Measurements from ENCODE around the gene TPRKB.
"Not testable (repeated sequence)": the region's sequence is repeated elsewhere in the genome, so short reads cannot be mapped to it uniquely, and the experiment has no call there.

The TPRKB gene

DNA sequence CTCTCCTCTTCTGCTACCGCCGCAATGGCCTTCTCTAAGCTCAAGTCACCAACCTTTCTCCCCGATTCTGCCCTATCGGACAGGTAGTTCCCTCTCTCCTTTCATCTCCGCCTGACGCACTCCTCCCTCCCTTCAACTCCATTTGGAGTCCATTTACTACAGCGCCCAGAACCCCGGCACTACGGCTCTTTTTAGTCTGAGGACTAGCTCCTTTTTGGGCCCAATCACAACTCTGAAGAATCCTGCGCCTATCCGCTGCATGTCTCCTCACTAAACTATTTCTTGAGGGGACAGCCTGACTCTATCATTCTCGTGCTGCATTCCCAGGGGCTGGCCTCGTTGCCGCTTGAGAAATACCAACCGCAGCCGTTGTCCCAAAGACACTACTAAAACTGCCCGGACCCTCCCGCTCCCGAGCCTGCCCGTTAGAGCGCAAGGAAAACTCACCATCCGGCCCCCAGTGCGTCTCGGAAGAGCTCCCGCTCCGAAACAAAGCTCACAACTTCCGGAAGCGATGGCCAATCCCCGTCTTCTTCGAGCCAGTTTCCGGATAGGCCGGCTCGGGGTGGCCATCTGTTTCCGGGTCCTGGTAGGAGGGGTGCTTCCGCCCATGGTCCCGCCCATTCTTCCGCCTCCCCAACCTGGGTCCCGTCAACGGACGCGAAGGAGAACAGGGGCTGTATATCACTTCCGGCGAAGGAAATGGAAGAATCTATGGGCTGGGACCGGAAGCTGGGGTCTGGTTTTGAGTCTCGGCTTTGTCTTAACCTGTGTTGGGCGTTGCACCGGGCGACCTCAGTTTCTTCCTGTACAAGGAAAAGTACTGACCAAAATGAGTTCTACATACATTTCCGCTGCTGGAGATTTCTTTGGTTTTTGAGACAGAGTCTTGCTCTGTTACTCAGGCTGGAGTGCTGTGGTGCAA is at the start of gene TPRKB:
TPRKB (minus strand) TSS at position 491 of the 925 bp plus-strand sequence. CDS start 2,776 bp downstream, outside the sequence.
- peak within 1 kb of the TSS; percentile 84 to 99 for H3K4me3 ChIP-seq (ENCODE audit: low read depth in 1 of 2, low read length in 2 of 2)
- H3K9me3 ChIP-seq (ENCODE audit: low read length), result no peaks in the 10 kb centered on the region
- peaks cover 12% of the 10 kb centered on the region for H3K36me3 ChIP-seq (ENCODE audit: insufficient read depth, low read length)
- H3K4me1 ChIP-seq (ENCODE audit: insufficient read depth, low read length), result peaks cover 11% of the 10 kb centered on the region
- peak within 1 kb of the TSS; percentile 85 for H3K9ac ChIP-seq (ENCODE audit: low read length)
- no peaks in the 10 kb centered on the region for H3K27me3 ChIP-seq (ENCODE audit: control insufficient read depth in 1 of 2, insufficient read depth in 2 of 2, low read length in 2 of 2)
- H3K27ac ChIP-seq (ENCODE audit: low read depth, low read length), result peak within 1 kb of the TSS; percentile 73

DNA sequence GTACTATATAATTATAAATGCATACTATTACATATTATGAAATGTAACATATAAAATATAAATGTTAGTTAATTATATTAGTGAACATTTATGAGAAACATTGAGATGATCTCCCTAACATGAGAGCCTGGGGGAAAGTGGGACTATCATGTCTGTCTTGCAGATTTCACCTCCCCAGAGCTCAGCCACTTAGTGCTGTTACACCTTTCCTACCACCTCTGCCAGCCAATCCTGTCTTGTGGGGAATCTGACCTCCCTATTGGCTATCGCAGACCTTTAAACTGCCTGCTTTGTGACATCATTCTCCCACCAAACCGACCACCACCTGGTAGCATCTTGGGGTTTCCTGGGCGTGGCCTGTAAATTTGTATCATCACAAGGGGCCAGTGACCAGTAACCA is 46.7 kb upstream of the TPRKB start, which contains the start of gene C2orf78:
C2orf78 (plus strand) TSS at position 301 of the 400 bp plus-strand sequence. CDS start 127 bp downstream, outside the sequence.
- H3K36me3 ChIP-seq (ENCODE audit: insufficient read depth, low read length); H3K4me1 ChIP-seq (ENCODE audit: insufficient read depth, low read length); H3K27me3 ChIP-seq (ENCODE audit: control insufficient read depth in 1 of 2, insufficient read depth in 2 of 2, low read length in 2 of 2): not testable (repeated sequence)

DNA sequence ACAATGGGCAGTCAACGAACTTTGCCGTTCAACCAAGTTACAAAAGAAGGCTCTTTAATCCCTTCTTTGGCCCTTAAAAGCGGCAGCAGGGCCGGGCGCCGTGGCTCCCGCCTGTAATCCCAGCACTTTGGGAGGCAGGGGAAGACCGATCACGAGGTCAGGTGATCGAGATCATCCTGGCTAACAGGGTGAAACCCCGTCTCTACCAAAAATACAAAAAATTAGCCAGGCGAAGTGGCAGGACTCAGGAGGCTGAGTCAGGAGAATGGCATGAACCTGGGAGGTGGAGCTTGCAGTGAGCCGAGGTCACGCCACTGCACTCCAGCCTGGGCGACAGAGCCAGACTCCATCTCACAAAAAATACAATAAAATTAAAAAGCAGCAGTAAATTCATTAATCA is 46.3 kb upstream of the TPRKB start:
- H3K27ac ChIP-seq (ENCODE audit: low read depth, low read length); H3K36me3 ChIP-seq (ENCODE audit: insufficient read depth, low read length); H3K4me3 ChIP-seq (ENCODE audit: low read depth in 1 of 2, low read length in 2 of 2); H3K9me3 ChIP-seq (ENCODE audit: low read length); H3K27me3 ChIP-seq (ENCODE audit: control insufficient read depth in 1 of 2, insufficient read depth in 2 of 2, low read length in 2 of 2); H3K9ac ChIP-seq (ENCODE audit: low read length); H3K4me1 ChIP-seq (ENCODE audit: insufficient read depth, low read length): not testable (repeated sequence)

More for the DNA sequence above, 46.7 kb upstream of the TPRKB start, which contains the start of gene C2orf78:
- H3K27ac ChIP-seq (ENCODE audit: low read depth, low read length); H3K9me3 ChIP-seq (ENCODE audit: low read length); H3K9ac ChIP-seq (ENCODE audit: low read length); H3K4me3 ChIP-seq (ENCODE audit: low read depth in 1 of 2, low read length in 2 of 2): not testable (repeated sequence)

DNA sequence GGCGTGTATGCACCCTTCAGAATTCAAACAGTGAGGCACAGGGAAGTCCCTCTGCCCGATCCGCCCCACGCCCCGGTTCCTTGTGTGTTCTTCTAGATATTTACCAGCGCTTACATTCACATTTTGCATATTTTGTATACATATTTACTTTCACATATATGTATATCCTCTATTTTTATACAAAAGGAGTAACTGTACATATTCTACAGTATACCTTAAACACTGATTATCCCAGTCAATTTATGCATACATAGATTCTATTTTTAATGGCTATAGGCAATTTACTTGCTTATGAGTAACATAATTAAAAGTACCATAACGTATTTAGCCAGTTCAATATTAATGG is 43.1 kb upstream of the TPRKB start:
- Histone ChIP-seq H3K4me3 (ENCODE audit: low read depth in 1 of 2, low read length in 2 of 2) (peak overlapping the region; percentile 83 to 91), H3K27ac (ENCODE audit: low read depth, low read length) (no peak overlapping the region), H3K9ac (ENCODE audit: low read length) (peak overlapping the region; percentile 93), H3K4me1 (ENCODE audit: insufficient read depth, low read length) (peaks cover 9% of the 10 kb centered on the region), H3K36me3 (ENCODE audit: insufficient read depth, low read length) (peaks cover 10% of the 10 kb centered on the region), H3K27me3 (ENCODE audit: control insufficient read depth in 1 of 2, insufficient read depth in 2 of 2, low read length in 2 of 2) (no peaks in the 10 kb centered on the region), H3K9me3 (ENCODE audit: low read length) (no peaks in the 10 kb centered on the region)

DNA sequence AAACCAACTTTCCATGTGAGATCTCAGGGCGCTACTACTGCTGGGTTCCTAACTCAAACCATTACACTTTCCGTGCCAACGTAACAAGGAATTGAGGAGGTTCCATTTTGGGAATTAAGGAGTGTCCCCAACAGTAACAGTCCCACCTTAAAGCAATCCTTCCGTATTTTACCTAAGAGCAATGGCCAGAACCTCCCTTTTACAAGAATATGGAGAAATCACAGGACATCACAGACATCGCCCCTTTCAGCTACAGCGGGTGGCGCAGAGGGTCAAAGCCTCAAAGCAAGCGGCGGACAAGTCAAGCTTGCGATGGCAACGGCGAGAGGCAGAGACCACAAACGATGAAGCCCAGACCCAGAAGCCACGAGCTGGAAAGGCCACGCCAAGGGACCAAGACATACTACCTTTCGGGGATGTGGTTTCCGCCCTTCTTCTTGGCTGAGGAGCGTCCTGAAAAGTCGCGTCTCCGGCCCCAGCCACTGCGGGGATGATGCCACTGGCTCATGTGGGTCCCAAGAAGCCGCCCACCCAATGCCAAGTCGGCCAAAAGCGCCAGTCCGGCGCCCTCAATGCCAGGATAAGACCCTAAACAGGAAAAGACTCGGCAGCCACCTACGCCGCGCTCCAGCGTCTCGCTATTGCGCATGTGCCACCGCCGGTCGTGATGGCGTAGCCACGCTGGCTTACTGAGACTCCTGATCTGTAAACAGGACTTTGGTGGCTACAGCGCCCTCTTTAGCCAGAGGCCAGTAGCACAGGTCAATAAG is 42.5 kb upstream of the TPRKB start, which contains the start of gene DUSP11:
DUSP11 (minus strand) TSS at position 637 of the 770 bp plus-strand sequence; CDS start at position 508, 129 bp downstream.
- H3K27ac ChIP-seq (ENCODE audit: low read depth, low read length), result peak within 1 kb of the TSS; percentile 92
- no peaks in the 10 kb centered on the region for H3K27me3 ChIP-seq (ENCODE audit: control insufficient read depth in 1 of 2, insufficient read depth in 2 of 2, low read length in 2 of 2)
- peaks cover 9% of the 10 kb centered on the region for H3K4me1 ChIP-seq (ENCODE audit: insufficient read depth, low read length)
- peaks cover 15% of the 10 kb centered on the region for H3K36me3 ChIP-seq (ENCODE audit: insufficient read depth, low read length)
- H3K9ac ChIP-seq (ENCODE audit: low read length), result peak within 1 kb of the TSS; percentile 93
- peak within 1 kb of the TSS; percentile 83 to 91 for H3K4me3 ChIP-seq (ENCODE audit: low read depth in 1 of 2, low read length in 2 of 2)
- no peaks in the 10 kb centered on the region for H3K9me3 ChIP-seq (ENCODE audit: low read length)

GRCh38 chr2:73778867-73779466 is 41.8 kb upstream of the TPRKB start:
- peak overlapping the region; percentile 83 to 91 for H3K4me3 ChIP-seq (ENCODE audit: low read depth in 1 of 2, low read length in 2 of 2)
- H3K36me3 ChIP-seq (ENCODE audit: insufficient read depth, low read length), result peaks cover 20% of the 10 kb centered on the region
- H3K27me3 ChIP-seq (ENCODE audit: control insufficient read depth in 1 of 2, insufficient read depth in 2 of 2, low read length in 2 of 2); H3K9me3 ChIP-seq (ENCODE audit: low read length); H3K4me1 ChIP-seq (ENCODE audit: insufficient read depth, low read length): not testable (repeated sequence)
- peak overlapping the region; percentile 92 for H3K27ac ChIP-seq (ENCODE audit: low read depth, low read length)
- peak overlapping the region; percentile 93 for H3K9ac ChIP-seq (ENCODE audit: low read length)

DNA sequence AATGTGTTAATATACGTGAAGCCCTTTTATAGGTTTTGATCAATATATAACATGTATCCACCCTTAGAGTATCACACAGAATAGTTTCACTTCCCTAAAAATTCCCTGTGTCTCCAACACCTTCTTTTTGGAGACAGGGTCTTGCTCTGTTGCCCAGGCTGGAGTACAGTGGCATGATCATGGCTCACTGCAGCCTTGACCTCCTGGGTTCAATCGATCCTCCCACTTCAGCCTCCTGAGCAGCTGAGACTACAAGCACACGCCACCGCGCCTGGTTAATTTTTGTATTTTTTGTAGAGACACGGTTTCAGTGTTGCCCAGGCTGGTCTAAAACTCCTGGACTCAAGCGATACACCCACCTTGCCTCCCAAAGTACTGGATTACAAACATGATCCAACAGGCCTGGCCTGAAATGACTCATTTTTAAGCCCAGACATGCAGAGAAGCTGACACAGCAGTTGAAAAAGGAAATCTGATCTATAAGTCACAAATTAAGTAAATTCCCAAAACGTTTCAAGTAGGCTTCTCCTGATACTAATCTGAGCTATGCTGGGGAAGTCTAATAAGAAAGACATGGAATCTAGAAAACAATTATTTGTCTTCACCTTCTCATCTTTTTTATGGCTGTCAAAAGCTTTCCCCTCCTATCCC is 39.8 kb upstream of the TPRKB start:
- Histone ChIP-seq H3K9ac (ENCODE audit: low read length) (no peak overlapping the region), H3K4me1 (ENCODE audit: insufficient read depth, low read length) (peaks cover 9% of the 10 kb centered on the region), H3K27me3 (ENCODE audit: control insufficient read depth in 1 of 2, insufficient read depth in 2 of 2, low read length in 2 of 2) (no peaks in the 10 kb centered on the region), H3K36me3 (ENCODE audit: insufficient read depth, low read length) (peaks cover 38% of the 10 kb centered on the region), H3K27ac (ENCODE audit: low read depth, low read length) (no peak overlapping the region), H3K4me3 (ENCODE audit: low read depth in 1 of 2, low read length in 2 of 2) (no peak overlapping the region), H3K9me3 (ENCODE audit: low read length) (no peaks in the 10 kb centered on the region)

- H3K9ac ChIP-seq (ENCODE audit: low read length), result no peak overlapping the region
- H3K36me3 ChIP-seq (ENCODE audit: insufficient read depth, low read length), result peaks cover 40% of the 10 kb centered on the region
- H3K4me3 ChIP-seq (ENCODE audit: low read depth in 1 of 2, low read length in 2 of 2), result no peak overlapping the region
- no peak overlapping the region for H3K27ac ChIP-seq (ENCODE audit: low read depth, low read length)
- H3K9me3 ChIP-seq (ENCODE audit: low read length), result no peaks in the 10 kb centered on the region
- H3K4me1 ChIP-seq (ENCODE audit: insufficient read depth, low read length), result peaks cover 9% of the 10 kb centered on the region
- H3K27me3 ChIP-seq (ENCODE audit: control insufficient read depth in 1 of 2, insufficient read depth in 2 of 2, low read length in 2 of 2), result no peaks in the 10 kb centered on the region
Observed at GRCh38 chr2:73776381-73776780, 39.2 kb upstream of the TPRKB start.

- Histone ChIP-seq H3K36me3 (ENCODE audit: insufficient read depth, low read length) (peaks cover 57% of the 10 kb centered on the region), H3K4me3 (ENCODE audit: low read depth in 1 of 2, low read length in 2 of 2) (no peak overlapping the region), H3K27me3 (ENCODE audit: control insufficient read depth in 1 of 2, insufficient read depth in 2 of 2, low read length in 2 of 2) (no peaks in the 10 kb centered on the region), H3K27ac (ENCODE audit: low read depth, low read length) (no peak overlapping the region), H3K9me3 (ENCODE audit: low read length) (no peaks in the 10 kb centered on the region), H3K9ac (ENCODE audit: low read length) (no peak overlapping the region), H3K4me1 (ENCODE audit: insufficient read depth, low read length) (no peaks in the 10 kb centered on the region)
Observed at GRCh38 chr2:73772819-73773218, 35.7 kb upstream of the TPRKB start.

DNA sequence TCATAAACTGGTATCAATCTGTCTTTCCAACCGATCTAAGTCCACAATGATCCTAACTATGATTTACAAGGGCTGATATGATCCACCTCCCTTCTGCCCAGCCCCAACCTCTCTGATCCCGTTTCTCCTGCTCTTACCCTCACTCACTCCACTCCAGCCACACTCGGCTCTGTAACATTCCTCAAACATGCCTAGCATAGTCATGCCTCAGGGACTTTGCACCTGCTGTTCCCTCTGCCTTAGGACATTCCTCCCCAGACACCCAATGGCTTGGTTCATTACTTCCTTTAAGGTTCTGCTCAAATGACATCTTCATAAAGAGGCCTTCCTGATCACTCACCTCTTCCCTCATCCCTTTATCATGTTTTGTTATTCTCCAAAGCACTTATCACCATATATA is 33.6 kb upstream of the TPRKB start:
- Histone ChIP-seq H3K4me1 (ENCODE audit: insufficient read depth, low read length) (no peaks in the 10 kb centered on the region), H3K9ac (ENCODE audit: low read length) (no peak overlapping the region), H3K36me3 (ENCODE audit: insufficient read depth, low read length) (peaks cover 60% of the 10 kb centered on the region), H3K27ac (ENCODE audit: low read depth, low read length) (no peak overlapping the region), H3K4me3 (ENCODE audit: low read depth in 1 of 2, low read length in 2 of 2) (no peak overlapping the region), H3K27me3 (ENCODE audit: control insufficient read depth in 1 of 2, insufficient read depth in 2 of 2, low read length in 2 of 2) (no peaks in the 10 kb centered on the region), H3K9me3 (ENCODE audit: low read length) (no peaks in the 10 kb centered on the region)

DNA sequence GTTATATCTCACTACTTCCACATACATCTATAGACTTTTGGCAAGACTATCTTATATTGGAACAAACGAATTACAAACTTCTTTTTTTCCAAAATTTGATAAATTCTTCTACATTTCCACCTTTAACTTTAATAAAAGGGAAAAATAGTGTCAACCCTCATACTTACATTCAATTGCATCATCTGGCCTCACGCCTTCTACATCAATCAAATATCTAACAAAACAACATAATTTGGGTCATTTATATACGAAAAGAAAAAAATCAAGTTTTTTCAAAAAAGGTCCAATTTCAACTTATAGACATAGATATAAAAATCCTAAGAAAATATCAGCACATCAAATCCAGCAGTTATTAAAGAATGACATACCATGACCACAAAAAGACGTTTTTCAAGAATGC is 29.8 kb upstream of the TPRKB start:
- Histone ChIP-seq H3K36me3 (ENCODE audit: insufficient read depth, low read length) (peaks cover 54% of the 10 kb centered on the region), H3K4me1 (ENCODE audit: insufficient read depth, low read length) (no peaks in the 10 kb centered on the region)

More for the DNA sequence above, 29.8 kb upstream of the TPRKB start:
- no peak overlapping the region for H3K9ac ChIP-seq (ENCODE audit: low read length)
- H3K27ac ChIP-seq (ENCODE audit: low read depth, low read length), result no peak overlapping the region
- H3K9me3 ChIP-seq (ENCODE audit: low read length), result no peaks in the 10 kb centered on the region
- H3K27me3 ChIP-seq (ENCODE audit: control insufficient read depth in 1 of 2, insufficient read depth in 2 of 2, low read length in 2 of 2), result no peaks in the 10 kb centered on the region
- H3K4me3 ChIP-seq (ENCODE audit: low read depth in 1 of 2, low read length in 2 of 2), result no peak overlapping the region
